HL-60 (cell line): ENCODE data around the gene ADCY3.

Experiments used
- DNase-seq, 2 experiments: peaks; one replicate each; pipeline ENCODE4 v3.0.0-alpha.2; 2010 to 2020; ENCODE audit warnings: low read depth in 1 of 2, low spot score in 1 of 2
- H3K27ac ChIP-seq: fragments of 250-450 bp; sonication (Bioruptor Pico); replicated peaks from 2 replicates; pipeline ENCODE4 v1.5.1; 2020; ENCODE audit warnings: mild to moderate bottlenecking, moderate library complexity
- H3K27me3 ChIP-seq: fragments of 250-450 bp; sonication (Bioruptor Pico); 2 replicates; pipeline ENCODE4 v1.5.1; 2021; ENCODE audit warnings: mild to moderate bottlenecking, moderate library complexity; ENCODE audit not compliant: insufficient read depth, poor library complexity, severe bottlenecking
- H3K4me3 ChIP-seq: replicated peaks from 2 replicates; pipeline ENCODE4 v1.5.1; 2011; ENCODE audit warnings: mild to moderate bottlenecking, control low read depth, low read length; ENCODE audit not compliant: insufficient read depth
- GABPA ChIP-seq: IDR thresholded peaks from 2 replicates; pipeline ENCODE4 v1.6.1; 2012; ENCODE audit warnings: low read depth
- POLR2AphosphoS5 ChIP-seq: IDR thresholded peaks from 2 replicates; pipeline ENCODE4 v1.6.1; 2012; ENCODE audit warnings: low read depth
- SPI1 ChIP-seq: IDR thresholded peaks from 2 replicates; pipeline ENCODE4 v1.6.1; 2012; ENCODE audit warnings: low read depth, mild to moderate bottlenecking, borderline replicate concordance
- TF ChIP-seq, protein P1 (sequence below): IDR thresholded peaks from 2 replicates; pipeline ENCODE4 v1.6.1; 2012; ENCODE audit warnings: low read depth; ENCODE audit not compliant: insufficient replicate concordance
- TF ChIP-seq, protein P2 (sequence below): IDR thresholded peaks from one replicate; pipeline ENCODE4 v1.5.1; 2011; ENCODE audit warnings: low read length, control low read depth, inconsistent platforms; ENCODE audit not compliant: insufficient read depth

Gene ADCY3

DNA sequence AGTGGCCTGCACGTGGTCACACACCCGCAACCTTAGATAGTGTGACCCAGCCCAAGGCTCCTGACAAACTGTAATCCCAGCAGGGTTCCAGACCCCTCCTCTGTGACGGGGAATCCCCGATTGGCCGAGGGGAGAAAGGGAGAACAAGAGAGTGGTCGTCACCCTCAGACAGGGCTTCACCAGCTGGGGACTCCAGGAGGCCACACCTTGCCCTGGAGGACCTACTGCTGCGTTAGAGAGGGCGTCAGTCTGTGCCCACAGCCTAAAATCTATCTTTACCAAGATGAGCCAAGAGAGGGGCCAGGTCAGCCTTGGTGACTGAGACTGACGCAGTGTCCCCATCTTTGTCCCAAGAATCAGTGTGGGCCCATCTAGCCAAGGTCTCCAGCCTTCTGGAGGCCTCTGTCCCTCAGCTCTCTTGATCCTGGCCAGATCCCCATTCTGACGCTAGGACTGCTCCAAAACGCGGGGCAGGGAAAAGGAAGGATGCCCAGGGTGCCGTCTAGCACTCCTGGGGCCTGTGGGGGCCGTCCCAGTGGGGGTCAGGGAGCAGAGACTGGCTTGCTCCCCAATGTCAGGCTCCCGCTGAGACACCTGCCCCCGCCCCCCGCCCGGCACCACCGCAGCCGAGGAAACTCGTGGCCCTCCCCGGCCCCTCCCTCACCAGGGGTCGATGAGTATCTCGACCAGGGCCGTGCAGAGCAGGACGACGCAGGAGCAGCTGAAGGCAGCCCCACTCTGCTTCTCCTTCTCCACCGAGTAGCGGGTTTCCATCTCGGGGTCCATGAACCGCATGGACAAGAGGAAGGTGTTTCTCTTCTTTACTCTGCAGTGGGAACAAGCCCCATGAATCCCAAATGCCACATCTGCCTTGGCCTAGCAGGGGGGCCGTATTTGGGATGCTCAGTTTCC lies 86.0 kb downstream of the ADCY3 start:
- Histone ChIP-seq H3K4me3 (no peak overlapping the region), H3K27ac (no peak overlapping the region), H3K27me3 (no peaks in the 10 kb centered on the region)
- TF ChIP-seq SPI1 (no peak), POLR2AphosphoS5 (no peak), GABPA (no peak)
- TF ChIP-seq, protein P1, sequence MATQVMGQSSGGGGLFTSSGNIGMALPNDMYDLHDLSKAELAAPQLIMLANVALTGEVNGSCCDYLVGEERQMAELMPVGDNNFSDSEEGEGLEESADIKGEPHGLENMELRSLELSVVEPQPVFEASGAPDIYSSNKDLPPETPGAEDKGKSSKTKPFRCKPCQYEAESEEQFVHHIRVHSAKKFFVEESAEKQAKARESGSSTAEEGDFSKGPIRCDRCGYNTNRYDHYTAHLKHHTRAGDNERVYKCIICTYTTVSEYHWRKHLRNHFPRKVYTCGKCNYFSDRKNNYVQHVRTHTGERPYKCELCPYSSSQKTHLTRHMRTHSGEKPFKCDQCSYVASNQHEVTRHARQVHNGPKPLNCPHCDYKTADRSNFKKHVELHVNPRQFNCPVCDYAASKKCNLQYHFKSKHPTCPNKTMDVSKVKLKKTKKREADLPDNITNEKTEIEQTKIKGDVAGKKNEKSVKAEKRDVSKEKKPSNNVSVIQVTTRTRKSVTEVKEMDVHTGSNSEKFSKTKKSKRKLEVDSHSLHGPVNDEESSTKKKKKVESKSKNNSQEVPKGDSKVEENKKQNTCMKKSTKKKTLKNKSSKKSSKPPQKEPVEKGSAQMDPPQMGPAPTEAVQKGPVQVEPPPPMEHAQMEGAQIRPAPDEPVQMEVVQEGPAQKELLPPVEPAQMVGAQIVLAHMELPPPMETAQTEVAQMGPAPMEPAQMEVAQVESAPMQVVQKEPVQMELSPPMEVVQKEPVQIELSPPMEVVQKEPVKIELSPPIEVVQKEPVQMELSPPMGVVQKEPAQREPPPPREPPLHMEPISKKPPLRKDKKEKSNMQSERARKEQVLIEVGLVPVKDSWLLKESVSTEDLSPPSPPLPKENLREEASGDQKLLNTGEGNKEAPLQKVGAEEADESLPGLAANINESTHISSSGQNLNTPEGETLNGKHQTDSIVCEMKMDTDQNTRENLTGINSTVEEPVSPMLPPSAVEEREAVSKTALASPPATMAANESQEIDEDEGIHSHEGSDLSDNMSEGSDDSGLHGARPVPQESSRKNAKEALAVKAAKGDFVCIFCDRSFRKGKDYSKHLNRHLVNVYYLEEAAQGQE = no peak
- TF ChIP-seq, protein P2, sequence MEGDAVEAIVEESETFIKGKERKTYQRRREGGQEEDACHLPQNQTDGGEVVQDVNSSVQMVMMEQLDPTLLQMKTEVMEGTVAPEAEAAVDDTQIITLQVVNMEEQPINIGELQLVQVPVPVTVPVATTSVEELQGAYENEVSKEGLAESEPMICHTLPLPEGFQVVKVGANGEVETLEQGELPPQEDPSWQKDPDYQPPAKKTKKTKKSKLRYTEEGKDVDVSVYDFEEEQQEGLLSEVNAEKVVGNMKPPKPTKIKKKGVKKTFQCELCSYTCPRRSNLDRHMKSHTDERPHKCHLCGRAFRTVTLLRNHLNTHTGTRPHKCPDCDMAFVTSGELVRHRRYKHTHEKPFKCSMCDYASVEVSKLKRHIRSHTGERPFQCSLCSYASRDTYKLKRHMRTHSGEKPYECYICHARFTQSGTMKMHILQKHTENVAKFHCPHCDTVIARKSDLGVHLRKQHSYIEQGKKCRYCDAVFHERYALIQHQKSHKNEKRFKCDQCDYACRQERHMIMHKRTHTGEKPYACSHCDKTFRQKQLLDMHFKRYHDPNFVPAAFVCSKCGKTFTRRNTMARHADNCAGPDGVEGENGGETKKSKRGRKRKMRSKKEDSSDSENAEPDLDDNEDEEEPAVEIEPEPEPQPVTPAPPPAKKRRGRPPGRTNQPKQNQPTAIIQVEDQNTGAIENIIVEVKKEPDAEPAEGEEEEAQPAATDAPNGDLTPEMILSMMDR = no peak
- DNase-seq = no peak

GRCh38 chr2:24832931-24833701 lies 86.9 kb downstream of the ADCY3 start:
- DNase-seq = no peak
- TF ChIP-seq, protein P2 = no peak
- TF ChIP-seq POLR2AphosphoS5 = no peak
- TF ChIP-seq GABPA = no peak
- no peak for TF ChIP-seq SPI1
- TF ChIP-seq, protein P1 = no peak
- Histone ChIP-seq H3K27ac (no peak overlapping the region), H3K27me3 (no peaks in the 10 kb centered on the region), H3K4me3 (no peak overlapping the region)

GRCh38 chr2:24832521-24832920 lies 87.5 kb downstream of the ADCY3 start:
- H3K27ac ChIP-seq = no peak overlapping the region
- H3K27me3 ChIP-seq = no peaks in the 10 kb centered on the region
- TF ChIP-seq POLR2AphosphoS5 (no peak), GABPA (no peak), SPI1 (no peak)
- TF ChIP-seq, protein P2 = no peak
- TF ChIP-seq, protein P1 = no peak
- no peak for DNase-seq
- no peak overlapping the region for H3K4me3 ChIP-seq
